GM12878 (cell line): ENCODE measurements around the gene GNAO1. TPM values are rescaled to one million over a fixed set of nuclear protein-coding genes. Genes with fewer than 3 reads are reported as not detected.

Experiments used
- ATAC-seq: fragments of 200-7000 bp; cut with Tn5 transposase; 3 replicates; pipeline ENCODE4 v1.9.1; 2020; ENCODE audit warnings: mild to moderate bottlenecking, moderate library complexity
- BruUV-seq: library from RNA; stranded (reverse); fragments of 400-500 nt; replicated peaks from 2 replicates; lab custom pipeline; 2021; lab: Mats Ljungman, UMichigan
- CTCF ChIA-PET: fragments of 300-600 bp; sonication (Branson Sonifier 250); formaldehyde crosslinking; extraction: SDS; loops from one replicate; lab custom pipeline; 2021; ENCODE audit warnings: inconsistent platforms; lab: Yijun Ruan, JAX
- POLR2A ChIA-PET: fragments of 350-600 bp; formaldehyde crosslinking; extraction: SDS; loops from one replicate; lab custom pipeline; 2021; ENCODE audit warnings: inconsistent platforms; lab: Charles Lee
- RAD21 ChIA-PET: fragments of 300-600 bp; sonication (Branson Sonifier 250); formaldehyde crosslinking; loops from one replicate; lab custom pipeline; 2023; ENCODE audit warnings: antibody characterized with exemption; ENCODE audit not compliant: unreplicated experiment; lab: Charles Lee
- SMC1A ChIA-PET: fragments of 300-600 bp; sonication (Branson Sonifier 250); formaldehyde crosslinking; loops from one replicate; lab custom pipeline; 2023; ENCODE audit not compliant: unreplicated experiment, uncharacterized antibody; lab: Charles Lee
- DNase-seq: peaks from one replicate; pipeline ENCODE4 v3.0.0-alpha.2; 2011; ENCODE audit warnings: low read depth, low spot score
- FAIRE-seq: peaks from 3 replicates; lab custom pipeline; 2011; peaks lifted over from hg19 to GRCh38; lab: Jason Lieb, UNC
- H2AFZ ChIP-seq: 2 replicates; pipeline ENCODE4 v1.6.0; 2011; ENCODE audit warnings: low read depth, low read length, control low read depth; ENCODE audit not compliant: control insufficient read depth
- H3K27ac ChIP-seq: 2 replicates; pipeline ENCODE4 v1.5.1; 2011; ENCODE audit warnings: control low read depth; ENCODE audit not compliant: control insufficient read depth, insufficient read depth
- H3K27me3 ChIP-seq, 2 experiments: replicated peaks in 1 of 2; 2 replicates each; pipeline versions ENCODE4 v1.6.0 to v1.6.1; 2011; ENCODE audit warnings: low read length in 1 of 2; ENCODE audit not compliant: control insufficient read depth in 2 of 2, insufficient read depth in 2 of 2
- H3K36me3 ChIP-seq, 2 experiments: 2 replicates each; pipeline ENCODE4 v1.5.1; 2011; ENCODE audit warnings: low read length in 1 of 2; ENCODE audit not compliant: control insufficient read depth in 2 of 2, insufficient read depth in 2 of 2
- H3K4me1 ChIP-seq: 2 replicates; pipeline ENCODE4 v1.6.1; 2011; ENCODE audit warnings: mild to moderate bottlenecking, low read length, moderate library complexity, mixed read lengths; ENCODE audit not compliant: control insufficient read depth, insufficient read depth
- H3K4me2 ChIP-seq: 2 replicates; pipeline ENCODE4 v1.6.0; 2011; ENCODE audit warnings: control low read depth; ENCODE audit not compliant: control insufficient read depth, insufficient read depth
- H3K4me3 ChIP-seq: fragments of 200-600 bp; sonication (generic); 2 replicates; pipeline ENCODE4 v1.5.1; 2016
- H3K79me2 ChIP-seq: 2 replicates; pipeline ENCODE4 v1.6.0; 2011; ENCODE audit warnings: low read length; ENCODE audit not compliant: control insufficient read depth, insufficient read depth
- H3K9ac ChIP-seq: 2 replicates; pipeline ENCODE4 v1.8.0; 2011; ENCODE audit warnings: low read length, control low read depth, mixed read lengths; ENCODE audit not compliant: control insufficient read depth, insufficient read depth
- H3K9me3 ChIP-seq: replicated peaks from 3 replicates; pipeline ENCODE4 v1.5.1; 2011; ENCODE audit warnings: mild to moderate bottlenecking, low read length; ENCODE audit not compliant: control insufficient read depth, insufficient read depth
- H4K20me1 ChIP-seq: 2 replicates; pipeline ENCODE4 v1.6.0; 2011; ENCODE audit not compliant: control insufficient read depth, insufficient read depth
- EGR1 ChIP-seq, 2 experiments: IDR thresholded peaks; 1 replicate in 1 of 2; 2 replicates in 1 of 2; pipeline ENCODE4 v1.6.1; 2011 to 2012; ENCODE audit warnings: low read depth in 2 of 2, low read length in 2 of 2, borderline replicate concordance in 1 of 2, mild to moderate bottlenecking in 1 of 2, moderate library complexity in 1 of 2
- ESRRA ChIP-seq: IDR thresholded peaks from 2 replicates; pipeline ENCODE4 v1.6.1; 2012; ENCODE audit warnings: mild to moderate bottlenecking, low read length, improper control_type of control experiment
- GABPA ChIP-seq: IDR thresholded peaks from 2 replicates; pipeline ENCODE4 v1.6.1; 2014; ENCODE audit warnings: antibody characterized with exemption, low read depth, mild to moderate bottlenecking, inconsistent platforms
- IRF4 ChIP-seq: IDR thresholded peaks from 2 replicates; pipeline ENCODE4 v1.6.1; 2011; ENCODE audit warnings: low read depth, low read length
- JUNB ChIP-seq: IDR thresholded peaks from 2 replicates; pipeline ENCODE4 v1.6.1; 2016; ENCODE audit warnings: antibody characterized with exemption, mild to moderate bottlenecking
- MLLT1 ChIP-seq: fragments of 450-650 bp; IDR thresholded peaks from 2 replicates; pipeline ENCODE4 v1.6.1; 2016; ENCODE audit warnings: mild to moderate bottlenecking
- NFIC ChIP-seq: IDR thresholded peaks from 2 replicates; pipeline ENCODE4 v1.6.1; 2012; ENCODE audit warnings: low read depth, mild to moderate bottlenecking, inconsistent platforms, low read length, moderate library complexity
- POLR2AphosphoS5 ChIP-seq: IDR thresholded peaks from 2 replicates; pipeline ENCODE4 v1.6.1; 2011; ENCODE audit warnings: mild to moderate bottlenecking, low read length, inconsistent platforms
- WGBS: methylation state at CpG from one replicate; pipeline ENCODE4 v1.1.6; 2016; ENCODE audit warnings: low lambda C conversion rate; ENCODE audit not compliant: insufficient replicate concordance, insufficient coverage; ENCODE audit errors: missing lambda C conversion rate; 5-methylcytosine and 5-hydroxymethylcytosine counted together
- in situ Hi-C: fragments of 300-500 bp; cut with MboI; formaldehyde crosslinking; loops from 9 replicates; pipeline ENCODE4 v1.14.3; 2018; ENCODE audit warnings: mixed read lengths
- intact Hi-C: fragments of 100-400 bp; cut with micrococcal nuclease; formaldehyde crosslinking; loops from one replicate; pipeline ENCODE4 v1.14.2; 2022; ENCODE audit not compliant: unreplicated experiment
- polyA plus RNA-seq, 11 experiments: library from polyadenylated mRNA; depleted of rRNA in 4 of 11; unstranded in 6 of 11; stranded (reverse) in 5 of 11; fragments of >200 nt; fragmentation: Nextera tagmentation in 4 of 11; fragmentation: Illumina TruSeq in 1 of 11; extraction: Ambion mirVana in 4 of 11; extraction: Trizol in 1 of 11; gene quantifications; 1 replicate in 1 of 11; 2 replicates in 10 of 11; pipeline versions ENCODE4 v1.2.1 to v1.2.3, GENCODE V29; 2011 to 2016; ENCODE audit warnings: inconsistent platforms in 2 of 11, missing spikeins in 2 of 11, low read depth in 1 of 11
- total RNA-seq, 4 experiments: library from RNA; depleted of rRNA in 3 of 4; stranded (reverse); fragments of >200 nt in 3 of 4; fragmentation: Illumina TruSeq in 1 of 4; extraction: Trizol in 1 of 4; gene quantifications; 2 replicates each; pipeline versions ENCODE4 v1.2.1 to v1.2.3, GENCODE V29; 2013 to 2021
- TF ChIP-seq, protein P1 (sequence below): fragments of 450-650 bp; IDR thresholded peaks from 2 replicates; pipeline ENCODE4 v1.6.1; 2017; ENCODE audit warnings: mild to moderate bottlenecking, moderate library complexity
- TF ChIP-seq, protein P2 (sequence below): fragments of 150-350 bp; IDR thresholded peaks from 2 replicates; pipeline ENCODE4 v1.6.1; 2014; ENCODE audit warnings: mild to moderate bottlenecking, low read depth, low read length
- TF ChIP-seq, protein P3 (sequence below), 3 experiments: IDR thresholded peaks in 2 of 3; conservative IDR thresholded peaks in 1 of 3; 2 replicates each; pipeline ENCODE4 v1.5.1; 2011; ENCODE audit warnings: low read depth in 3 of 3, low read length in 3 of 3, mild to moderate bottlenecking in 3 of 3, control low read depth in 2 of 3, moderate library complexity in 2 of 3, inconsistent platforms in 1 of 3, mixed read lengths in 1 of 3; ENCODE audit not compliant: control insufficient read depth in 2 of 3, insufficient read depth in 1 of 3; ENCODE audit errors: extremely low read depth in 1 of 3

Gene GNAO1
- total and polyA plus RNA-seq, 10 of the 15 experiments (the other 5 are each of a cell fraction or from before 2014, with no cell fraction given) = 0.05 to 0.28 (median 0.14) TPM; not detected in 6

DNA sequence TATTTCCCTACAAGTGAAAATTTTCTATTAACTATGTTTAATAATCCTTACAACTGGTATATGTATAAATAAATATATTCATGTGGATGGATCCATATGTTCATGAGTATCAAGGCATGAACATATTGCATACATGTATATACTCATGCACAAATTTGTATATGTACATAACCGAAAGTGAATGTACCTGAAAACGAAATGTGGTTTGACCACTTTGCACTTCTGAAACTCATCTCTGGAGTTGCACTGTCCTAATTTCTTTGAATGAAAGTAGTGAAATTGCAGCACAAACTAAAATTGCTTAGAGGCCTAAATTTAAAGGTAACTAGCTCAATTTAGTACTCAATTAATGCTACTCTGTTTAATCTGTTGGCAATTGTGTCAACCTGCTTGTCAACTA is 27.4 kb upstream of the GNAO1 start:
- intact Hi-C loops (loop anchor here (2.0 kb wide), 1 partner anchor 35 kb away; no protein-coding TSS in a partner anchor), in situ Hi-C loops (no loop called here)
- Histone ChIP-seq H3K27me3 (no peaks in the 10 kb centered on the region; a peak in 1 of 4 replicates), H3K79me2 (no peaks in the 10 kb centered on the region), H3K9me3 (peaks cover 2% of the 10 kb centered on the region; the same call in 1 of the 3 replicates), H3K9ac (no peak overlapping the region), H3K27ac (no peak overlapping the region), H2AFZ (no peak overlapping the region), H3K4me2 (no peak overlapping the region), H3K36me3 (no peaks in the 10 kb centered on the region), H3K4me1 (peaks cover 8% of the 10 kb centered on the region), H4K20me1 (no peaks in the 10 kb centered on the region), H3K4me3 (no peak overlapping the region)
- ATAC-seq = peak; percentile 64
- DNase-seq = peak; percentile 32
- ChIA-PET POLR2A (no interaction called here), RAD21 (no interaction called here), CTCF (interaction anchor here (0.6 to 1.6 kb wide), 2 partner anchors 35 to 168 kb away, joined by 3 read pairs; no protein-coding TSS in a partner anchor), SMC1A (interaction anchor here (1.2 kb wide), 1 partner anchor 14 kb away, joined by 3 read pairs; no protein-coding TSS in a partner anchor)
- no TSS peak for BruUV-seq
- FAIRE-seq = peak; percentile 83
- WGBS = 3% methylated on average over 2 of the region's 2 CpGs
- TF ChIP-seq, protein P1, sequence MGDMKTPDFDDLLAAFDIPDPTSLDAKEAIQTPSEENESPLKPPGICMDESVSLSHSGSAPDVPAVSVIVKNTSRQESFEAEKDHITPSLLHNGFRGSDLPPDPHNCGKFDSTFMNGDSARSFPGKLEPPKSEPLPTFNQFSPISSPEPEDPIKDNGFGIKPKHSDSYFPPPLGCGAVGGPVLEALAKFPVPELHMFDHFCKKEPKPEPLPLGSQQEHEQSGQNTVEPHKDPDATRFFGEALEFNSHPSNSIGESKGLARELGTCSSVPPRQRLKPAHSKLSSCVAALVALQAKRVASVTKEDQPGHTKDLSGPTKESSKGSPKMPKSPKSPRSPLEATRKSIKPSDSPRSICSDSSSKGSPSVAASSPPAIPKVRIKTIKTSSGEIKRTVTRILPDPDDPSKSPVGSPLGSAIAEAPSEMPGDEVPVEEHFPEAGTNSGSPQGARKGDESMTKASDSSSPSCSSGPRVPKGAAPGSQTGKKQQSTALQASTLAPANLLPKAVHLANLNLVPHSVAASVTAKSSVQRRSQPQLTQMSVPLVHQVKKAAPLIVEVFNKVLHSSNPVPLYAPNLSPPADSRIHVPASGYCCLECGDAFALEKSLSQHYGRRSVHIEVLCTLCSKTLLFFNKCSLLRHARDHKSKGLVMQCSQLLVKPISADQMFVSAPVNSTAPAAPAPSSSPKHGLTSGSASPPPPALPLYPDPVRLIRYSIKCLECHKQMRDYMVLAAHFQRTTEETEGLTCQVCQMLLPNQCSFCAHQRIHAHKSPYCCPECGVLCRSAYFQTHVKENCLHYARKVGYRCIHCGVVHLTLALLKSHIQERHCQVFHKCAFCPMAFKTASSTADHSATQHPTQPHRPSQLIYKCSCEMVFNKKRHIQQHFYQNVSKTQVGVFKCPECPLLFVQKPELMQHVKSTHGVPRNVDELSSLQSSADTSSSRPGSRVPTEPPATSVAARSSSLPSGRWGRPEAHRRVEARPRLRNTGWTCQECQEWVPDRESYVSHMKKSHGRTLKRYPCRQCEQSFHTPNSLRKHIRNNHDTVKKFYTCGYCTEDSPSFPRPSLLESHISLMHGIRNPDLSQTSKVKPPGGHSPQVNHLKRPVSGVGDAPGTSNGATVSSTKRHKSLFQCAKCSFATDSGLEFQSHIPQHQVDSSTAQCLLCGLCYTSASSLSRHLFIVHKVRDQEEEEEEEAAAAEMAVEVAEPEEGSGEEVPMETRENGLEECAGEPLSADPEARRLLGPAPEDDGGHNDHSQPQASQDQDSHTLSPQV = no peak
- TF ChIP-seq, protein P2, sequence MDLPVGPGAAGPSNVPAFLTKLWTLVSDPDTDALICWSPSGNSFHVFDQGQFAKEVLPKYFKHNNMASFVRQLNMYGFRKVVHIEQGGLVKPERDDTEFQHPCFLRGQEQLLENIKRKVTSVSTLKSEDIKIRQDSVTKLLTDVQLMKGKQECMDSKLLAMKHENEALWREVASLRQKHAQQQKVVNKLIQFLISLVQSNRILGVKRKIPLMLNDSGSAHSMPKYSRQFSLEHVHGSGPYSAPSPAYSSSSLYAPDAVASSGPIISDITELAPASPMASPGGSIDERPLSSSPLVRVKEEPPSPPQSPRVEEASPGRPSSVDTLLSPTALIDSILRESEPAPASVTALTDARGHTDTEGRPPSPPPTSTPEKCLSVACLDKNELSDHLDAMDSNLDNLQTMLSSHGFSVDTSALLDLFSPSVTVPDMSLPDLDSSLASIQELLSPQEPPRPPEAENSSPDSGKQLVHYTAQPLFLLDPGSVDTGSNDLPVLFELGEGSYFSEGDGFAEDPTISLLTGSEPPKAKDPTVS = no peak
- TF ChIP-seq, protein P3, sequence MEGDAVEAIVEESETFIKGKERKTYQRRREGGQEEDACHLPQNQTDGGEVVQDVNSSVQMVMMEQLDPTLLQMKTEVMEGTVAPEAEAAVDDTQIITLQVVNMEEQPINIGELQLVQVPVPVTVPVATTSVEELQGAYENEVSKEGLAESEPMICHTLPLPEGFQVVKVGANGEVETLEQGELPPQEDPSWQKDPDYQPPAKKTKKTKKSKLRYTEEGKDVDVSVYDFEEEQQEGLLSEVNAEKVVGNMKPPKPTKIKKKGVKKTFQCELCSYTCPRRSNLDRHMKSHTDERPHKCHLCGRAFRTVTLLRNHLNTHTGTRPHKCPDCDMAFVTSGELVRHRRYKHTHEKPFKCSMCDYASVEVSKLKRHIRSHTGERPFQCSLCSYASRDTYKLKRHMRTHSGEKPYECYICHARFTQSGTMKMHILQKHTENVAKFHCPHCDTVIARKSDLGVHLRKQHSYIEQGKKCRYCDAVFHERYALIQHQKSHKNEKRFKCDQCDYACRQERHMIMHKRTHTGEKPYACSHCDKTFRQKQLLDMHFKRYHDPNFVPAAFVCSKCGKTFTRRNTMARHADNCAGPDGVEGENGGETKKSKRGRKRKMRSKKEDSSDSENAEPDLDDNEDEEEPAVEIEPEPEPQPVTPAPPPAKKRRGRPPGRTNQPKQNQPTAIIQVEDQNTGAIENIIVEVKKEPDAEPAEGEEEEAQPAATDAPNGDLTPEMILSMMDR (IDR thresholded peaks at IDR 0.05 in 2 of 3, conservative IDR thresholded peaks at IDR 0.05 in 1 of 3; ENCODE audit: control insufficient read depth in 2 of 3, extremely low read depth in 1 of 3, insufficient read depth in 1 of 3, low read depth in 3 of 3, low read length in 3 of 3) = no peak
- TF ChIP-seq POLR2AphosphoS5 (no peak), EGR1 (IDR thresholded peaks at IDR 0.05; ENCODE audit: borderline replicate concordance in 1 of 2, low read depth in 2 of 2, low read length in 2 of 2) (no peak), NFIC (0 out of 2 replicates have a peak, but pooled peaks have one; percentile 35), IRF4 (peak; percentile 68; the same call in 1 of the 2 replicates), GABPA (no peak), ESRRA (no peak), MLLT1 (no peak), JUNB (peak; percentile 43; the same call in 1 of the 2 replicates)
